Measurements from ENCODE around the gene RAD51B. TPM values are rescaled to one million over a fixed set of nuclear protein-coding genes. Genes with fewer than 3 reads are reported as not detected.

RAD51B gene
- total RNA-seq, 2 donors from 2014 or later = 37.0 to 49.7 TPM

- H3K4me3 Mint-ChIP-seq = no peak overlapping the region
- H3K9me3 Mint-ChIP-seq = peaks cover 2% of the 10 kb centered on the region
- H3K4me1 Mint-ChIP-seq = no peaks in the 10 kb centered on the region
- no peak for ATAC-seq (replicated peaks)
- no peak overlapping the region for H3K27ac Mint-ChIP-seq
- H3K36me3 Mint-ChIP-seq (ENCODE audit: low read depth) = no peaks in the 10 kb centered on the region
- H3K27me3 Mint-ChIP-seq = no peaks in the 10 kb centered on the region
Measured at GRCh38 chr14:68441542-68441941, 622.0 kb downstream of the RAD51B start.

- Mint-ChIP-seq H3K4me1 (no peaks in the 10 kb centered on the region), H3K27me3 (no peaks in the 10 kb centered on the region), H3K9me3 (no peaks in the 10 kb centered on the region), H3K4me3 (no peak overlapping the region), H3K36me3 (ENCODE audit: low read depth) (no peaks in the 10 kb centered on the region), H3K27ac (no peak overlapping the region)
- no peak for ATAC-seq (replicated peaks)
Measured at GRCh38 chr14:68442828-68443629, 623.5 kb downstream of the RAD51B start.

- H3K9me3 Mint-ChIP-seq = no peaks in the 10 kb centered on the region
- H3K4me1 Mint-ChIP-seq = no peaks in the 10 kb centered on the region
- H3K27ac Mint-ChIP-seq = no peak overlapping the region
- no peaks in the 10 kb centered on the region for H3K27me3 Mint-ChIP-seq
- H3K36me3 Mint-ChIP-seq (ENCODE audit: low read depth) = no peaks in the 10 kb centered on the region
- ATAC-seq (replicated peaks) = no peak
- H3K4me3 Mint-ChIP-seq = no peak overlapping the region
Measured at GRCh38 chr14:68444449-68445168, 625.0 kb downstream of the RAD51B start.

- H3K9me3 Mint-ChIP-seq = no peaks in the 10 kb centered on the region
- H3K27ac Mint-ChIP-seq = no peak overlapping the region
- no peaks in the 10 kb centered on the region for H3K36me3 Mint-ChIP-seq (ENCODE audit: low read depth)
- no peaks in the 10 kb centered on the region for H3K4me1 Mint-ChIP-seq
- H3K27me3 Mint-ChIP-seq = no peaks in the 10 kb centered on the region
- ATAC-seq (replicated peaks) = no peak
- no peak overlapping the region for H3K4me3 Mint-ChIP-seq
Measured at GRCh38 chr14:68446243-68447040, 626.9 kb downstream of the RAD51B start.

- H3K4me1 Mint-ChIP-seq = no peaks in the 10 kb centered on the region
- peak overlapping the region; percentile 28 for H3K27ac Mint-ChIP-seq
- no peak overlapping the region for H3K4me3 Mint-ChIP-seq
- H3K36me3 Mint-ChIP-seq (ENCODE audit: low read depth) = no peaks in the 10 kb centered on the region
- ATAC-seq (replicated peaks) = no peak
- H3K27me3 Mint-ChIP-seq = no peaks in the 10 kb centered on the region
- no peaks in the 10 kb centered on the region for H3K9me3 Mint-ChIP-seq
Measured at GRCh38 chr14:68447581-68448251, 628.1 kb downstream of the RAD51B start.

GRCh38 chr14:68448252-68448902 lies 628.8 kb downstream of the RAD51B start:
- H3K4me1 Mint-ChIP-seq = no peaks in the 10 kb centered on the region
- H3K4me3 Mint-ChIP-seq = no peak overlapping the region
- no peak for ATAC-seq (replicated peaks)
- no peaks in the 10 kb centered on the region for H3K36me3 Mint-ChIP-seq (ENCODE audit: low read depth)
- peak overlapping the region; percentile 28 for H3K27ac Mint-ChIP-seq
- no peaks in the 10 kb centered on the region for H3K9me3 Mint-ChIP-seq
- H3K27me3 Mint-ChIP-seq = no peaks in the 10 kb centered on the region

- Mint-ChIP-seq H3K9me3 (peaks cover 3% of the 10 kb centered on the region), H3K4me3 (no peak overlapping the region), H3K27ac (no peak overlapping the region), H3K36me3 (ENCODE audit: low read depth) (no peaks in the 10 kb centered on the region), H3K4me1 (no peaks in the 10 kb centered on the region), H3K27me3 (no peaks in the 10 kb centered on the region)
- no peak for ATAC-seq (replicated peaks)
Measured at GRCh38 chr14:68449561-68450181, 630.1 kb downstream of the RAD51B start.

- no peak overlapping the region for H3K4me3 Mint-ChIP-seq
- no peak overlapping the region for H3K27ac Mint-ChIP-seq
- H3K27me3 Mint-ChIP-seq = no peaks in the 10 kb centered on the region
- H3K4me1 Mint-ChIP-seq = no peaks in the 10 kb centered on the region
- peaks cover 4% of the 10 kb centered on the region for H3K9me3 Mint-ChIP-seq
- no peaks in the 10 kb centered on the region for H3K36me3 Mint-ChIP-seq (ENCODE audit: low read depth)
- ATAC-seq (replicated peaks) = no peak
Measured at GRCh38 chr14:68450391-68451120, 631.0 kb downstream of the RAD51B start.

- Mint-ChIP-seq H3K9me3 (peaks cover 7% of the 10 kb centered on the region), H3K4me3 (no peak overlapping the region), H3K36me3 (ENCODE audit: low read depth) (no peaks in the 10 kb centered on the region), H3K4me1 (no peaks in the 10 kb centered on the region), H3K27me3 (no peaks in the 10 kb centered on the region), H3K27ac (no peak overlapping the region)
- ATAC-seq (replicated peaks) = no peak
Measured at GRCh38 chr14:68451696-68452373, 632.3 kb downstream of the RAD51B start.

GRCh38 chr14:68458253-68458652 lies 638.7 kb downstream of the RAD51B start:
- Mint-ChIP-seq H3K9me3 (peaks cover 7% of the 10 kb centered on the region), H3K4me1 (no peaks in the 10 kb centered on the region), H3K27me3 (no peaks in the 10 kb centered on the region), H3K4me3 (no peak overlapping the region), H3K36me3 (ENCODE audit: low read depth) (no peaks in the 10 kb centered on the region), H3K27ac (no peak overlapping the region)
- no peak for ATAC-seq (replicated peaks)

- no peaks in the 10 kb centered on the region for H3K27me3 Mint-ChIP-seq
- H3K4me1 Mint-ChIP-seq = no peaks in the 10 kb centered on the region
- H3K27ac Mint-ChIP-seq = no peak overlapping the region
- H3K9me3 Mint-ChIP-seq = peaks cover 7% of the 10 kb centered on the region
- no peak for ATAC-seq (replicated peaks)
- no peaks in the 10 kb centered on the region for H3K36me3 Mint-ChIP-seq (ENCODE audit: low read depth)
- H3K4me3 Mint-ChIP-seq = no peak overlapping the region
Measured at GRCh38 chr14:68458840-68459469, 639.4 kb downstream of the RAD51B start.

GRCh38 chr14:68459480-68460136 lies 640.0 kb downstream of the RAD51B start:
- Mint-ChIP-seq H3K36me3 (ENCODE audit: low read depth) (no peaks in the 10 kb centered on the region), H3K4me1 (no peaks in the 10 kb centered on the region), H3K27me3 (no peaks in the 10 kb centered on the region), H3K9me3 (peaks cover 5% of the 10 kb centered on the region), H3K4me3 (no peak overlapping the region), H3K27ac (no peak overlapping the region)
- ATAC-seq (replicated peaks) = no peak

Measured in activated T-helper 17 cell treated with anti-CD3 and anti-CD28 coated beads, Interleukin-2, amount 50 U/mL, for 72 hours (primary cell).